Cardiac muscle cell (in vitro differentiated cells and primary cell): Measurements from ENCODE around the gene INS. TPM values are rescaled to one million over a fixed set of nuclear protein-coding genes. Genes with fewer than 3 reads are reported as not detected.

Experiments
- DNase-seq, 2 donors: peaks; one replicate each; pipeline versions ENCODE4 v3.0.0 to v3.0.0-alpha.2; 2010 to 2017; ENCODE audit warnings: low read depth in 1 of 2, low spot score in 1 of 2
- H3K27ac ChIP-seq: fragments of 200-600 bp; sonication (generic); 2 replicates; pipeline ENCODE4 v1.5.1; 2016
- H3K27me3 ChIP-seq: fragments of 200-600 bp; sonication (generic); 2 replicates; pipeline ENCODE4 v1.6.0; 2016; ENCODE audit warnings: control low read depth
- H3K36me3 ChIP-seq: fragments of 200-600 bp; sonication (generic); 2 replicates; pipeline ENCODE4 v1.5.1; 2016; ENCODE audit warnings: control low read depth
- H3K4me1 ChIP-seq: fragments of 200-600 bp; sonication (generic); 2 replicates; pipeline ENCODE4 v1.8.1; 2017; ENCODE audit warnings: low read depth, mild to moderate bottlenecking, mixed run types
- H3K4me3 ChIP-seq: fragments of 200-600 bp; sonication (generic); 2 replicates; pipeline ENCODE4 v1.5.1; 2016; ENCODE audit warnings: mild to moderate bottlenecking
- H3K9me3 ChIP-seq: fragments of 200-600 bp; sonication (generic); 2 replicates; pipeline ENCODE4 v1.5.1; 2017; ENCODE audit warnings: low read depth, mild to moderate bottlenecking, control low read depth
- polyA plus RNA-seq: library from polyadenylated mRNA; unstranded; fragments of >200 nt; fragmentation: Nextera tagmentation; extraction: Ambion mirVana; gene quantifications from 2 replicates; pipeline ENCODE4 v1.2.1, GENCODE V29; 2016
- total RNA-seq: library from RNA; depleted of rRNA; stranded (reverse); fragments of >200 nt; gene quantifications from 2 replicates; pipeline ENCODE4 v1.2.3, GENCODE V29; 2016
- TF ChIP-seq, protein P1 (sequence below): IDR thresholded peaks from 2 replicates; pipeline ENCODE4 v1.5.1; 2012; ENCODE audit warnings: low read depth, mild to moderate bottlenecking, low read length

Gene INS
- total and polyA plus RNA-seq, 2 experiments from 2014 or later, result not detected

DNA sequence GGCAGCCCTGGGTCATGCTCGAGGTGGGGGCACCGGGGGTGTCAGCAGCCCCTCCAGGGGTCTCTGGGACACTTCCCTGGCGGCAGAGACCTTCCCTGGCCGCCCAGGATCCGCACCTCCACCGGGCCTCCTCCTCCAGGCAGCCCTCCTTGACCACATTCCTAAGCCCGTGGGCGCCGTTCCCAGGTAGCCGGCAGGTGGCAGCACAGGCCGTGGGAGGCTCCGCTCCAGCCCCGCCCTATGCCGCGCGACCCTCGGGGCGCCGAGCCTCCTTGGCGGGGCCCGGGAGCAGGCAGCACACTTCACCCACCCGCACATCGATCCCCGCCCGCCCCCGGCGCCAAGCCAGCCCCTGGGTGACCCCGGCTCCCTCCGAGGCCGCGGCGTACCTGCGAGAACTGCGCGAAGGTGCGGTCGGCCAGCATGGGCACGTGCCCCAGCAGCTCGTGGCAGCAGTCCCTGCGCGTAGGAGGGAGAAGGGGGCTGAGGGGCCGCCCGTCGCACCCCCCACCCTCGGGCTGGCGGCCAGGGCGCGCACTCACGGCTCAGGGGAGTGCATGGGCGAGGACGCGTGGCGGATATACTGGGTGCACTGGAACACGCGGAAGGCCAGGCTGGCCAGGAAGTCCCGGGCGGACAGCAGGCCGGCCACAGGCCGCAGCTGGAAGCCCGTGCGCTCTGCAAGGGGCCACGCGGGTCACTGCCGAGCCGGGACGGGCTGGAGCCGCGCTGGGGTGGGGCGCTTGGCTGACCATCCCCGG, 5.3 kb upstream of the INS start:
- H3K4me3 ChIP-seq, result no peak overlapping the region
- no peaks in the 10 kb centered on the region for H3K27me3 ChIP-seq

DNA sequence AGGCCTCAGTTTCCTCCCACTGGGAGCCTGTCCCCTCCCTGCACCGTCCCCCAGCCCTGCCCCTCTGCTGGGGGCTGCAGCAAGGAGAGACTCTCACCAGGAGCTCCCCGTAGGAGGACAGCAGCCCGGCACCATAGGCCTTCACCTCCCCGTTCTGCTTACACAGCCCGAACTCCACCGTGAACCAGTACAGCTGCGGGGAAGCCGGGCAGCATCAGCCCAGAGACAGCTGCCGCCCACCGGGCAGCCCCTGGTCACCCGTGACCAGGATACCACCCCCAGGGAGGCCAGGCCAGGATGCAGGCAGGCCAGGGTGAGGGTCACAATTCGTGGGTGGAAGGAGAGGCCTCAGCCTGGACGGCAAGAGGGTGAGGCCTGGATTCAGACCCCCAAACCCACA, 4.6 kb upstream of the INS start:
- H3K27me3 ChIP-seq, result no peaks in the 10 kb centered on the region

More for the DNA sequence above, 5.3 kb upstream of the INS start:
- no peaks in the 10 kb centered on the region for H3K9me3 ChIP-seq
- DNase-seq, result peak; percentile 21 to 51
- no peaks in the 10 kb centered on the region for H3K4me1 ChIP-seq
- TF ChIP-seq, protein P1, sequence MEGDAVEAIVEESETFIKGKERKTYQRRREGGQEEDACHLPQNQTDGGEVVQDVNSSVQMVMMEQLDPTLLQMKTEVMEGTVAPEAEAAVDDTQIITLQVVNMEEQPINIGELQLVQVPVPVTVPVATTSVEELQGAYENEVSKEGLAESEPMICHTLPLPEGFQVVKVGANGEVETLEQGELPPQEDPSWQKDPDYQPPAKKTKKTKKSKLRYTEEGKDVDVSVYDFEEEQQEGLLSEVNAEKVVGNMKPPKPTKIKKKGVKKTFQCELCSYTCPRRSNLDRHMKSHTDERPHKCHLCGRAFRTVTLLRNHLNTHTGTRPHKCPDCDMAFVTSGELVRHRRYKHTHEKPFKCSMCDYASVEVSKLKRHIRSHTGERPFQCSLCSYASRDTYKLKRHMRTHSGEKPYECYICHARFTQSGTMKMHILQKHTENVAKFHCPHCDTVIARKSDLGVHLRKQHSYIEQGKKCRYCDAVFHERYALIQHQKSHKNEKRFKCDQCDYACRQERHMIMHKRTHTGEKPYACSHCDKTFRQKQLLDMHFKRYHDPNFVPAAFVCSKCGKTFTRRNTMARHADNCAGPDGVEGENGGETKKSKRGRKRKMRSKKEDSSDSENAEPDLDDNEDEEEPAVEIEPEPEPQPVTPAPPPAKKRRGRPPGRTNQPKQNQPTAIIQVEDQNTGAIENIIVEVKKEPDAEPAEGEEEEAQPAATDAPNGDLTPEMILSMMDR, result peak; percentile 50
- H3K36me3 ChIP-seq, result no peaks in the 10 kb centered on the region
- H3K27ac ChIP-seq, result no peak overlapping the region

DNA sequence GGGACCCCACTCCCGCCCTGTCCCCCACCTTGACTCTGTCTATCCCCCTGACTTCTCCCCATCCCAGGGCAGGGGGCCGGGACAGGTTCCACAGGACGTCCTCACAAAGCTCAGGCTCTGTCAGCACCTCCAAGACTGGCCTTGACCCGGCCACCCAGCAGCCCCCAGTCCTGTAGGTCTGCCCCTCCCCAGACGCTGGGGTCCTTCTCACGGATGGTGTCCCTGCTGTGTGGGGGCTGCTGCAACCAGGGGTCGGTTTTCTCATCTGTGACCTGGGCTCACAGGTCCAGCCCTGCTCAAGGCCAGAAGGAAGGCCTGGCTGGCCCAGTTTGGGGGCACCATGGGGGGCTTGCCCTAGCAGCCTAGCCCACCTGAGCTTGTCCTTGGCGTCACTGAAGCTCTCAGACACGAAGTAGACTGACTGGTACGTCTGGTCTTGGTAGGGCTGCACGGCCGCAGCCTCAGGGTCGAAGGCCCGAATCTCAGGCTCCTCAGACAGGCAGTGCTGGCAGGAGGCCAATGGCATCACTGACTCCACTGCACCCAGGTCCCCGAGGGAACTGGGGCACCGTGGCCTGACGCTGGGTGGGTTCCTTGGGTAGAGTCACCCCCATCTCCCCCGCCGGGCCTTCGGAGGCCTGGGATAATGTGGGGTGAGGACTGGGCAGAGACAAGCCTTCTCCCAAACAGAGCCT, 4.0 kb upstream of the INS start:
- Histone ChIP-seq H3K4me1 (no peaks in the 10 kb centered on the region), H3K36me3 (no peaks in the 10 kb centered on the region), H3K27me3 (no peaks in the 10 kb centered on the region), H3K9me3 (no peaks in the 10 kb centered on the region), H3K4me3 (no peak overlapping the region), H3K27ac (no peak overlapping the region)
- TF ChIP-seq, protein P1, result no peak
- DNase-seq, result no peak

More for the DNA sequence above, 4.6 kb upstream of the INS start:
- no peak overlapping the region for H3K27ac ChIP-seq
- no peaks in the 10 kb centered on the region for H3K36me3 ChIP-seq
- H3K4me3 ChIP-seq, result no peak overlapping the region
- no peak for DNase-seq
- TF ChIP-seq, protein P1, result no peak
- H3K9me3 ChIP-seq, result no peaks in the 10 kb centered on the region
- no peaks in the 10 kb centered on the region for H3K4me1 ChIP-seq

DNA sequence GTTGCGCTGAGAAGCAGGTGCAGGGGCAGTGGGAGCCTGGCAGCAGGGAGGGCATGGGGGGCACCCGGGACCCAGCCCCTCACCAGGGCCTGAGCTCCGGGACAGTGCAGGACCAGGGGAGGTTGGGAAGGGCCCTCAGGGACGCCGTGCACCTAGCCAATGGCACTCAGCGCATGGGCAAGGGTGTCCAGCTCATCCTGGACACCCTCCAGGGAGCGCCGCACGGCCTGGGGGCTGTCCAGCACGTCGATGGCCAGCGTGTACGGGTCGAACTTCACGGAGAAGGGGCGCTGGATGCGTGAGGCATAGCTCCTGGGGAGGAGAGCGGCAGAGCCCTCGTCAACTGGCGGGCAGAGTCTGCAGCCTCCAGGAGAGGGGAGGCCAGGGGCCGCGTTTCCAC, 3.1 kb upstream of the INS start:
- Histone ChIP-seq H3K4me1 (peaks cover 6% of the 10 kb centered on the region), H3K27ac (no peak overlapping the region), H3K27me3 (no peaks in the 10 kb centered on the region), H3K4me3 (no peak overlapping the region), H3K9me3 (no peaks in the 10 kb centered on the region), H3K36me3 (no peaks in the 10 kb centered on the region)
- TF ChIP-seq, protein P1, result no peak
- DNase-seq, result no peak

DNA sequence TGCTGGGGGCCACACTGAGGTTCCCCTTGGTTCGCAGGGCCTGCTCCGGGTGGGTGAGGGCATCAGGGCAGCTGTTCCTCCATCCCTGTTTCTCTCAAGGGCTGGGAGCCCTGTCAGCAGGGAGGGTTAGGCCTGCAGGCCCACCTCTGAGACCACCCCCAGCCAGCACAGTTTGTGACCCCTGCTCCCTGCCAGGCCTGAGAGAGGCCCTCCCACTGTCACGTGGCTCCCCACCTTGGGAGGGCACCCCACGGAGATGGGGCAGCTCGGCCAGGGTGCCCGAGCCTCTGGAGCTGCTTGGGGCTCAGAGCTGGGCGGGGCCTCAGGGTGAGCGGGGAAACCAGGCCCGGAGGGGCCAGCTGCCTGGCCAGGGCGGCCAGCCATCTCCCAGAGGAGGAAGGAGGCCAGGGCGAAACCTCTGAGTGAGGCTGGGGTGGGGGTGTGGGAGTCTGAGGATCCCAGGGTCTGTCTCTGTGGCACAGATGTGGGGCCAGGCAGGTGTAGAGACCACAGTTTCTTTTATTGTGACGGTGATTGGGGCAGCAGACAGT, 2.5 kb upstream of the INS start:
- Histone ChIP-seq H3K27me3 (no peaks in the 10 kb centered on the region), H3K36me3 (no peaks in the 10 kb centered on the region)
- DNase-seq, result no peak

More for the DNA sequence above, 2.5 kb upstream of the INS start:
- TF ChIP-seq, protein P1, result no peak
- Histone ChIP-seq H3K4me3 (no peak overlapping the region), H3K27ac (no peak overlapping the region), H3K4me1 (peaks cover 9% of the 10 kb centered on the region), H3K9me3 (no peaks in the 10 kb centered on the region)
